DOHH2 (cell line): ENCODE measurements around the gene PPP2R2B.
"Not testable (repeated sequence)": the region's sequence is repeated elsewhere in the genome, so short reads cannot be mapped to it uniquely, and the experiment has no call there.

Experiments
- H3F3A ChIP-seq: fragments of 200-600 bp; sonication (generic), shearing (Covaris generic); 2 replicates; pipeline ENCODE4 v1.6.0; 2016; ENCODE audit warnings: antibody characterized with exemption, mild to moderate bottlenecking; ENCODE audit not compliant: control insufficient read depth, insufficient read depth
- H3K27ac ChIP-seq: fragments of 200-600 bp; sonication (generic); 2 replicates; pipeline ENCODE4 v1.5.1; 2014; ENCODE audit warnings: low read depth, mild to moderate bottlenecking, low read length, moderate library complexity
- H3K27me3 ChIP-seq: fragments of 200-600 bp; sonication (generic); 2 replicates; pipeline ENCODE4 v1.6.1; 2014; ENCODE audit warnings: mild to moderate bottlenecking, low read length, mixed read lengths; ENCODE audit not compliant: control insufficient read depth
- H3K36me3 ChIP-seq: fragments of 200-600 bp; sonication (generic); 2 replicates; pipeline ENCODE4 v1.6.1; 2014; ENCODE audit warnings: mild to moderate bottlenecking, low read length, moderate library complexity, mixed read lengths; ENCODE audit not compliant: control insufficient read depth
- H3K4me1 ChIP-seq: fragments of 200-600 bp; sonication (generic); 2 replicates; pipeline ENCODE4 v1.6.1; 2014; ENCODE audit warnings: mild to moderate bottlenecking, low read length, mixed read lengths; ENCODE audit not compliant: control insufficient read depth
- H3K4me2 ChIP-seq: fragments of 200-600 bp; sonication (generic); 2 replicates; pipeline ENCODE4 v1.6.0; 2014; ENCODE audit warnings: mild to moderate bottlenecking, low read length, moderate library complexity
- H3K4me3 ChIP-seq: fragments of 200-600 bp; sonication (generic); 2 replicates; pipeline ENCODE4 v1.5.1; 2014; ENCODE audit warnings: mild to moderate bottlenecking, low read length, mixed read lengths
- H3K79me2 ChIP-seq: fragments of 200-600 bp; sonication (generic); 2 replicates; pipeline ENCODE4 v1.6.1; 2014; ENCODE audit warnings: mild to moderate bottlenecking, low read length, mixed read lengths; ENCODE audit not compliant: control insufficient read depth
- H3K9me2 ChIP-seq: fragments of 200-600 bp; sonication (generic); replicated peaks from 2 replicates; pipeline ENCODE4 v1.6.1; 2014; ENCODE audit warnings: mild to moderate bottlenecking, low read length, mixed read lengths; ENCODE audit not compliant: control insufficient read depth
- H3K9me3 ChIP-seq: fragments of 200-600 bp; sonication (generic); 2 replicates; pipeline ENCODE4 v1.6.1; 2014; ENCODE audit warnings: antibody characterized with exemption, low read length, mixed read lengths; ENCODE audit not compliant: control insufficient read depth, insufficient read depth
- H4K20me1 ChIP-seq: fragments of 200-600 bp; sonication (generic); 2 replicates; pipeline ENCODE4 v1.6.0; 2014; ENCODE audit warnings: low read depth, mild to moderate bottlenecking, antibody characterized with exemption, low read length, moderate library complexity; ENCODE audit not compliant: control insufficient read depth, insufficient read depth
- CTCF ChIP-seq: fragments of 200-600 bp; sonication (generic); IDR thresholded peaks from one replicate; pipeline ENCODE4 v1.5.1; 2014; ENCODE audit warnings: antibody characterized with exemption, mild to moderate bottlenecking, low read depth, low read length; ENCODE audit not compliant: poor library complexity, severe bottlenecking
- EZH2phosphoT487 ChIP-seq: fragments of 200-600 bp; sonication (generic); IDR thresholded peaks from 2 replicates; pipeline ENCODE4 v1.6.1; 2017; ENCODE audit warnings: borderline replicate concordance, mild to moderate bottlenecking, antibody characterized with exemption, low read length, moderate library complexity, mixed read lengths

PPP2R2B gene

DNA sequence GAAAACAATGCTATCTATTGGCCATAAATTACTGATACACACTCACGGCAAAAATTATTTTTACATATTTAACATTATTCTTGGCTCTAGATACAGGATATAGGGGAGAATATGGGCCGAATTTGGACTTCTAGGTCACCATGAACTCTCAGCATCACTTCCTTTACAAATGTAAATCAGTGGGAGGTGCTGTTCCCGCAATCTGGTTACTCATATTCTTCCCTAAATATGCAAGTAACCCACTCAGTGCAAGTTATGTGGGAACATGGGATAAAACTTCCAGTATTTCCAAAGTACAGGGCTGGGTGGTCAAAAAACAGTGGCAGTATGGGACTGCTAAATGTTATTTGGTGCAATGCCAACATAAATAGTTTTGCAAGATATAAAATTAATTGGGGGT lies 145.6 kb downstream of the PPP2R2B start:
- H3K79me2 ChIP-seq, result no peaks in the 10 kb centered on the region
- H4K20me1 ChIP-seq, result no peaks in the 10 kb centered on the region
- no peak overlapping the region for H3K4me2 ChIP-seq
- no peak overlapping the region for H3K27ac ChIP-seq
- H3K9me3 ChIP-seq, result peaks cover 3% of the 10 kb centered on the region; the same call in 1 of the 2 replicates
- H3F3A ChIP-seq, result no peaks in the 10 kb centered on the region
- TF ChIP-seq CTCF, result no peak
- no peak for TF ChIP-seq EZH2phosphoT487
- no peaks in the 10 kb centered on the region for H3K4me1 ChIP-seq
- H3K9me2 ChIP-seq, result no peaks in the 10 kb centered on the region
- no peaks in the 10 kb centered on the region for H3K36me3 ChIP-seq
- no peak overlapping the region for H3K4me3 ChIP-seq
- H3K27me3 ChIP-seq, result no peaks in the 10 kb centered on the region

DNA sequence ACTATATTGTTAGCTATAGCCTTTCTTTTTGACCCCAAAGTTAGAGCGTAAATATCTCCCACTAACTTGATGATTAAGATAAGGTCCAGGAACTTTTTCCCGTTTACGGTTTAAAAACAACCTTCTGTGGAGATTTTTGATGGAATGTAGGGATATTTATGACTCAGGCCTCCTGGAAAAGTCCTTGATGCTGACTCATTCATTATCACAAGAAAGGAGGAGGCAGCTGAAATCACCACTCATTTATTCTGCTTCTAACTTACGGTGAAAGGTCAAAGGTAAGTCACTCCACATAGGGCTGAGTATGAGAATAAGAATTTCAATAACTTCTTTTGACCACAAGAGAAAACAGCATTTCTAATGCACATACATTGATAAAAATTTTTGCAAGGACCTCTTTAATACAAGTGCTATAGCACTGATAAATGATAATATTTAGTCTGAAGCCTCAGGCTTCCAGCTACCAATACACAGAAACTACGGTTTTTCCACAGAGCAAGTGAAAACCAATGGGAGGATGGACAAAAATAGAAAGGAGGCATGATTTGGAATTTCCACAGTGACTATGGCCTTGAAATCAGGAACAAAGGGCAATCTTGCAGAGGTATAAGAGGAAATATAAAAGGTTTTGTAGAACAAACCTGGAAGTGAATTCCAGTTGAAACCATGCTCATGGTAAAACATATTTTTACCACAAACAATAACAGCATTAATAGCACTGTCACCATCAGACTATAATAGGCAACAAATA lies 146.5 kb downstream of the PPP2R2B start:
- H3F3A ChIP-seq, result no peaks in the 10 kb centered on the region
- peaks cover 3% of the 10 kb centered on the region; the same call in 1 of the 2 replicates for H3K9me3 ChIP-seq
- no peak for TF ChIP-seq CTCF
- no peak for TF ChIP-seq EZH2phosphoT487
- no peak overlapping the region for H3K4me2 ChIP-seq
- no peaks in the 10 kb centered on the region for H3K4me1 ChIP-seq
- no peak overlapping the region for H3K27ac ChIP-seq
- H3K9me2 ChIP-seq, result no peaks in the 10 kb centered on the region
- H3K79me2 ChIP-seq, result no peaks in the 10 kb centered on the region
- no peaks in the 10 kb centered on the region for H3K27me3 ChIP-seq
- no peaks in the 10 kb centered on the region for H4K20me1 ChIP-seq
- H3K36me3 ChIP-seq, result no peaks in the 10 kb centered on the region
- H3K4me3 ChIP-seq, result no peak overlapping the region

- not testable (repeated sequence) for H3K79me2 ChIP-seq, H3F3A ChIP-seq, H3K9me3 ChIP-seq, H3K27ac ChIP-seq, H3K4me3 ChIP-seq, H4K20me1 ChIP-seq, H3K36me3 ChIP-seq, H3K9me2 ChIP-seq, H3K4me2 ChIP-seq, H3K27me3 ChIP-seq, H3K4me1 ChIP-seq
Measured at GRCh38 chr5:146728746-146729145, 149.8 kb downstream of the PPP2R2B start.

DNA sequence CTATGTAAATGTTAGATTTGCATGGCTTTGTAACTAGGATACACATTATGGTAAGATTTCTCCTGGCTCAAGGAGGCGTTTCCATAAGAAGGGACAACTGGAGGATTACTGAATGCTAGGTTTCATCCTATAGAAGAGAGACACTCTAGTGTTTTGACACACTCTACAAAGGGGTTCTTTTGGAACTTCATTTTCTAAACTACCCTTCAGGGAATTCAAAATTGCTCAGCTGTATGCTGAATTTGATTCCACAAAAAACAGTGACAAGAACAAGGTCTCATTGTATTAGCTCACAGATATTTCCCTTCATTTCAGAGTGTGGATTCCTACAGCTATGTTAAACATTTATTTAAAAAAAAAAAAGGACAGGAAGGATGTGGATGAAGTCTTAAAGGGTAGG lies 151.7 kb downstream of the PPP2R2B start:
- Histone ChIP-seq H3K9me2 (no peaks in the 10 kb centered on the region), H3K4me2 (no peak overlapping the region), H4K20me1 (no peaks in the 10 kb centered on the region), H3F3A (no peaks in the 10 kb centered on the region), H3K4me1 (no peaks in the 10 kb centered on the region), H3K27me3 (0 out of 2 replicates have a peak, but pooled peaks cover 2% of the 10 kb centered on the region), H3K27ac (no peak overlapping the region), H3K9me3 (peaks cover 3% of the 10 kb centered on the region; the same call in 1 of the 2 replicates), H3K36me3 (no peaks in the 10 kb centered on the region), H3K4me3 (no peak overlapping the region), H3K79me2 (no peaks in the 10 kb centered on the region)
- no peak for TF ChIP-seq CTCF
- TF ChIP-seq EZH2phosphoT487, result no peak
